ENCODE data around the gene CENPX.
"Not testable (repeated sequence)": the region's sequence is repeated elsewhere in the genome, so short reads cannot be mapped to it uniquely, and the experiment has no call there.

Gene CENPX

DNA sequence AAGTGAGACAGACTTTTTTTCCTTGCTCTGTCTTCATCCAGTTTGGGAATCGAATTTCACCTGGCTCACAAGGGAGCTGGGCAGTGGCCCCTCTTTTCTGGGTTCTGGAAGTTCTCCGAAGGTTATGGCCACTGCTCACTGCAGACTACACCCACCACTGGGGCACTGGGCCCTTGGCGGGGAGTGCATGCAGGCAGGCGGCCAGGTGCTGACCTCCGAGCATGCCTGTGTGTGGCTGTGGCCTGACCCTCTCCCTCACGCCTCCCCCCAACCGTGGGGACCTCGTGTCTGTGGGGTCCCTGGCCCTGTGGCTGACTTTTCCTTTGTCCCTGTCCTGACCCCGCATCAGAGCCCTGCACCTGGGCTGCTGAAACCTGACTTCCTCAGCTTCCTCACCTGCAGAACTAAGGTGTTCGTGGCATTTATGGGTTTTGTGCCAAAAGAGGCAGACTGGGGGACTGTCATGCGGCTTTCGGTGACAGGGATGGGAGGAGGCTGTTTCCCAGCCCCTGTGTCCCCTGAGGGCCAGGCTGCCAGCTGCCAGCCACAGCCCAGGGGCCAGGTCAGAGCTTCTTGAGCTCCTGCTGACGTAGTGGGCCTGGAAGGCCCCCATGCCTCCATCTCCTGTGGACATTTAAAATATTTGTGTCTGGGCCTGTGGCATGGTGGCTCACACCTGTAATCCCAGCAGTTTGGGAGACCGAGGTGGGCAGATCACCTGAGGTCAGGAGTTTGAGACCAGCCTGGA is 23.8 kb downstream of the CENPX start:
- DNase-seq (ENCODE audit: low read depth in 1 of 2, low spot score in 1 of 2): no peak

DNA sequence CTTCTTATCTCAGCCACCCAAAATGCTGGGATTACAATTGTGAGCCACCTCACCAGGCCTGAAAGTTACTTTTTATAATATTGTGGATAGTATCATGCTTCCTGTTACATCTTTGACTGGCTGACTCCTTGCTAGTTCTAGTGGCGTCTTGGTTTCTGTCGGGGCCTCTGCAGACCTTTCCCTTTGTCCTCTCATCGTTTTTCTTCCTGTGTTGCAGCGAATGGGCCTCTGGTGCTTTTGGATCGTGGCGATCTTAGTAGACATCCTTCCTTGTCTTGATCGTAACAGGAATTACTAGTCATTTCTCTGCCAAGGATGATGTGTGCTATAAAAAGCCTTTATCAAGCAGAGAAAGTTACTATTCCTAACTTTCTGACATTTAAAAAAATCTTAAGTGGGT is 24.5 kb downstream of the CENPX start:
- DNase-seq (ENCODE audit: low read depth in 1 of 2, low spot score in 1 of 2): no peak

DNA sequence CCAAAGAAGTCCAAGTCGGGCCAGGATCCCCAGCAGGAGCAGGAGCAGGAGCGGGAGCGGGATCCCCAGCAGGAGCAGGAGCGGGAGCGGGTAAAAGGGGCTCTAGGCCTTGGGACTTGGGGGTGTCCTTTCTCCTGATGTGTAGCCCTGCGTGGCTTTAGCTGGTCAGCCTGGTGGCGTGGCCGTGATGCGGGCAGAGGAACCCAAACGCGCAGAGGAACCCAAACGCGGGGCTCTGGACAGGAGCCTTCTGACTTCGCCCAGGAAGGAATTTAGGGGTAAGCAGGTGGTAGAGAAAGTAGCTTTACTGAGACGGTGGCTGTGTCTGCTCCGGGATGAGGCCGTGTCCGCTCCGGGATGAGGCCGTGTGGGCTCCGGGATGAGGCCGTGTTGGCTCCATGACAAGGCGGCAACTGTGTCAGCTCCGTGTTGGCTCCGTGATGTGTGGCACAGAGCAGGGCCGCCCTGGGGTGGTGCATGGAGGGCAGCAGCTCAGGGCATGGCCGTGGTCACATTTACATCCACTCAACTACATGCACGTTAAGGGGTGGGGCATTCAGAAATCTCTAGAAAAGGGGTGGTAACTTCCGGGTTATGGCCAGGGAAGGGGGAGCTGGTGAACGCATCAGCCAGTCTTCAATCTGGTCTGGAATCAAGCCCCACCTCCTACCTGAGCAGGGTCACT is 25.8 kb downstream of the CENPX start:
- no peak for DNase-seq (ENCODE audit: low read depth in 1 of 2, low spot score in 1 of 2)

DNA sequence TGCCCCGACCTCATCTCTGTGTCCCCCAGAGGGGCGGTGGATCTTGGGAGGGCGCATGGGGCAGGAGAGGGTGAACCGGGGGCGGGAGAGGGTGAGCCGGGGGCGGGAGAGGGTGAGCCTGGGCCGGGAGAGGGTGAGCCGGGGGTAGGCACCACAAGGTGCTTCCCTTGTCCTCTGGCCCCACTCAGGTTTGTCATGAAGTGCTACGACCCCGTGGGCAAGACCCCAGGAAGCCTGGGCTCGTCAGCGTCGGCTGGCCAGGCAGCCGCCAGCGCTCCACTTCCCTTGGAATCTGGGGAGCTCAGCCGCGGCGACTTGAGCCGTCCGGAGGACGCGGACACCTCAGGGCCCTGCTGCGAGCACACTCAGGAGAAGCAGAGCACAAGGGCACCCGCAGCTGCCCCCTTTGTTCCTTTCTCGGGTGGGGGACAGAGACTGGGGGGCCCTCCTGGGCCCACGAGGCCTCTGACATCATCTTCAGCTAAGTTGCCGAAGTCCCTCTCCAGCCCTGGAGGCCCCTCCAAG is 26.4 kb downstream of the CENPX start:
- no peak for DNase-seq (ENCODE audit: low read depth in 1 of 2, low spot score in 1 of 2)

DNA sequence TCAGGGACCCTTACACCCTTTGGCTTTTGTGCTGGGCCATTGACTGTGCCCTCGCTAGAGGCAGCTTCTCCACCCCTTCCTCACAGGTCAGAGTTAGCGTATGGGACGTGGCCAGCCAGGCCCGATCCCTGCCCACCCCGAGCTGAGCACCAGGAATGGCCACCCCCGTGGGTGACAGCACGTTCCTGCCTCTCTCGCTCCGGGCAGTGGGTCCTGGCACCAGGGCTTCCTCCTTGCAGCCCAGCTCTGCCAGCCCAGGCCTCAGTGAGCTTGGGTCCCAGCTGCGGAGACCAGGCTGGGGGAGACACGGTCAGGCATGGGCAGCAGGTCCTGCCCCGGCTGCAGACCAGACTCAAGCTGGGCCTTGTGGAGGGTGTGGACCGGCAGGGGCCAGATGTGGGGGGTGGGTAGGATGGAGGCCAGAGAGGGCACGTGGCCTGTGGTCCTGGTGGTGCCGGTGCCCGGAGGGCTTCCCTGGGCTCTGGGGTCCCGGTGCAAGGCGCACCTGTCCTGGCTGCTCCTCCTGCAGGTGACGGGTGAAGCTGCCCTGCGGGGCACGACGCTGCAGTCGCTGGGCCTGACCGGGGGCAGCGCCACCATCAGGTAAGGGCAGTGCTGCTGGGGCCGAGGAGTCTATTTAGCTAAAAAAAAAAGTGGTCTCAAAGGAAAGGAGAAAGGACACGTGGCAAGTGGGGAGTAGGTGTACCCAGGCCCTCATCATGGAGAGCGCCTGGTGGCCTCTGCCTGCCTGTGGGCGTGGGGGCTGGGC is 27.0 kb downstream of the CENPX start:
- DNase-seq (ENCODE audit: low read depth in 1 of 2, low spot score in 1 of 2): no peak

DNA sequence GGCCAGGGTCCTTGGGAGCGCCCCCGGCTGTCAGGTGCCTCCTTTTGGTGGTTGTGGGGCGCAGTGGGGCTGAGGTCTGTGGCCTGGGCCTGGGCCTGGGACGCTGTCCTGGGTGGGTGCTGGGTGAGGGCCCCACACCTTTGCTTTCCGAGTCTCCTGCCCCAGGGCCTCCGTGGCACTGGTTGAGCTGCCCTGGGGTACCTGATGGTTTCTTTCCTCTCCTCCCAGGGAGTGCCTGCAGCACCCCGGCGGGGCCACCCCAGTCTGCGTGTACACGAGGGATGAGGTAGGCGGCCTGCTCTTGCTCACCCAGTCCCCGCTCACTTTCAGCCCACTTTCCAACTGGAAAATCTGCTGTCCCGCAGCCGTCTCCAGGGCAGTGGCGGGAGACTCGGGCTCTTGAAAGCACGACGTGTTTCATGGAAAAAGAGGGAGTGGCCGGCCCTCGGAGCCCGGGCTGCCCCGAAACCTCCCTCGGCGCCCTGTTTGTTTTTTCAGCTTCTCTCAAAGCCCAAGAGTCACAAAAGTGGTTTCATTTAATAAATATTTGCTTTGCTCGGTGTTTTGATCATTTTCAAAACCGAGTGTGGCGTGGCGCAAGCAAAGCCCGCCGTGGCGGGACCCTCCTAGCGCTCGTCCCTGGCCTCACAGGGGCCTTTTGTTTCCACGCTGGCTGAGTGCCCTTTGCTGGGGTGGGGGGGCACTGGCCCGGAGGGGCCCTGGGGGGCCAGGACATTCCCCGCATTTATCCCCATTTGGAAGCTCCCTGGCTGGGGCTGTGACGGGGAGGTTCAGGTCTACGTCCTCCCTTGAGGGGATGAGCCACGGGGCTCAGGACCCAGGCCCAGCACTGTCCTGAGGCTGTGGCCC is 27.9 kb downstream of the CENPX start:
- no peak for DNase-seq (ENCODE audit: low read depth in 1 of 2, low spot score in 1 of 2)

DNA sequence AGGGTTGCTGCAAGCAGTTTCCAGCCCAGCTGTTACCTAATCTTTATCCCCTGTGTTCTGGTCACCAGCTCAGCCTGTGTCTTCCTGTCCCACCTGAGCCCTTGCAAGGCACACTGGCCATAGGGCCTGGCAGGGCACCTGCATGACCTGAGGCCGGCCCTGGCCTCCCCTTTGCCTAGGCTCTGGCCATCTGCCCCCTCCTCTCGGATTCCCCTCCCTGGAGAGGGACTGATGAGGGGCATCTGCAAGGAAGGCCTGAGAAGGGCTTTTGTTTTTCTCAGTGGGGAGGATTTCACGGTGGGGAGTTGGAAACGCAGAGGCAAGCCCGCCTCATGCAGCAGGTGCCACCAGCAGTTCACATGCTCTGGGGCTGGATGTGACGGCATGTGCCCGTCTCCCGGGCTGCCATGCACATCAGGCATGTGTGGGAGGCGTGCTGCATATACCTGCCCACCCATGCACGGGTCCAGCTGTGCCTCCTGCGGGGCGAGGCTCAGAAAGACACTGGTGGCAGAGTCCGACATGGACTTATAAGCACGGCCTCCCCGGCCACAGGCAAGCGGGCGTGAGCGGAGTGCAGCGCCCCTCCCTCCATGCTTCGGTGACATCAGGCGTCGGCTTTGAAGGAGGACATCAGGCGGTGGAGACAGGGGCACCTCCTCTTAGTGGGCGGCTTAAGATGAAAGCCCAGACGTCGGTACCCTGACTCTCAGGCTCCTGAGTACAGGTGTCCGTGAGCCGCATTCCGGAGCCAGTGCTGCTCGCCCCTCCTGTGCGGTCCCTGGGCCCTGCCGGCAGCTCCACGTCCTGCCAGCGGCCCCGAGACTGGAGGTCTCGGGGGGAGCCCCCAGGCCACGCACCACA is 28.7 kb downstream of the CENPX start:
- DNase-seq (ENCODE audit: low read depth in 1 of 2, low spot score in 1 of 2): no peak

DNA sequence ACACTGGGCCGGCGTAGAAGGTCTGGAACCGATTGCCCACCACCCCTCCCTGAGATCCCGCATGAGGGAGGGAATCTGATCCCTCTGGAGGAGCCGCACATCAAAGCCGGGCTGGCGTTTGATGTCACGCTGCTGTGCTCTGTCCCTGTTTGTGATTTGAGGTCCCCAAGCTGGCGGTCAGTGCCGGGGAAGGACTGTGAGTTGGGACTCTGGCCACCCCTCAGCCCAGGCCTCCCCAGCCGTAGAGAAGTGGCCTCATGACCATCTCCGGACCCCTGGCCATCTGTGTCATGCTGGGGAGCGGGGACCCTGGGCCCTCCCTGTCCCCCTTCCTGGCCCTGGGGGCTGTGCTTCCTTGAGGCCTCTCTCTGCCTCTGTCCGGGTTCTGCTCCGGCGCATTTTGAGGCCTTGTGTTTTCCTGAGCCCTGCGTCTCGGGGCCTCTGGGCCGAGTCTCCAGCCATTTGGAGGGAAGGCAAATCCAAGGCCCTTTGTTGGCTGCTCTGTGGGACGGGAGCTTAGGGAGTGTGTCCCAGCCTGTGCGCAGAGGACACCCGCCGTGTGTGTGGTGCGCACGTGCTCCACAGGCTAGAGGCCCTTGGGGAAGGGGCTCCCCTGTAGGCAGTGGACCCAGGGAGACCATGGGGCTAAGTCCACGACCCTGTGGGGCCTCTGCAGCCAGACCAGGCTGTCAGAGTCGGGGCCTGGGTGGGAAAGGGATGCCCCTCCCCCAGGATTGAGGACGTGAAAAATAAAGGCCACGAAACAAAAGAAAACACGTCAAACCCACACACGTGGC is 30.2 kb downstream of the CENPX start:
- DNase-seq (ENCODE audit: low read depth in 1 of 2, low spot score in 1 of 2): no peak

DNA sequence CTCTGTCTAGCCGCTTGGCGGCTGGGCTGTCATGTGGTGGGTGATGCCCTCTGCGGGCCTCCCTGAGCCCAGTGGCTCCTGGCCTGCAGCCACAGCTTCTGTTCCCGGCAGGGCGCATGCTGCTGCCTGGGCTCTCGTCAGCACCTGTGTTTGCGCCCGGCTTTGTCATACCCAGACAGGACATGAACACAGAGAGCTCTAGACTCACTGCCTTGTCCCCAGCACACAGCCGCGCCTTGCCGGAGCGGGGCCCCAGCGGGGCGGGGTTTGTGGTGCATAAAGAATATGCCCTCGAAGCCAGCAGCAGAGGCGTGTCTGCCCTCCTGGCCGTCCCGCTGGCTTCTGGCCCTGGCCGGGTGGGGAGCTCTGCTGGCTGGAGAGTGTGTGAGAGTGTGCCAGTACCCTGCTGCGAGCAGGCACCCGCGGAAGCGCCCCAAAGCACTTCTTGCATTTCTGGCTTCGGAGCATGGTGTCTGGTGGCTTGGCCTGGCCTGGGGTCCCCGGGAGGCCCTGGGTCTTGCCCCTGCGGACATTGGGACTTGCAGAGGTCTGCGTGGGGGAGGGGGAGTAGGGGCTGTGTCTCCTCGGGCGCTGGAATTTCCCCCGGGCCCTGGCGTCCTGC is 30.9 kb downstream of the CENPX start:
- DNase-seq (ENCODE audit: low read depth in 1 of 2, low spot score in 1 of 2): no peak

DNA sequence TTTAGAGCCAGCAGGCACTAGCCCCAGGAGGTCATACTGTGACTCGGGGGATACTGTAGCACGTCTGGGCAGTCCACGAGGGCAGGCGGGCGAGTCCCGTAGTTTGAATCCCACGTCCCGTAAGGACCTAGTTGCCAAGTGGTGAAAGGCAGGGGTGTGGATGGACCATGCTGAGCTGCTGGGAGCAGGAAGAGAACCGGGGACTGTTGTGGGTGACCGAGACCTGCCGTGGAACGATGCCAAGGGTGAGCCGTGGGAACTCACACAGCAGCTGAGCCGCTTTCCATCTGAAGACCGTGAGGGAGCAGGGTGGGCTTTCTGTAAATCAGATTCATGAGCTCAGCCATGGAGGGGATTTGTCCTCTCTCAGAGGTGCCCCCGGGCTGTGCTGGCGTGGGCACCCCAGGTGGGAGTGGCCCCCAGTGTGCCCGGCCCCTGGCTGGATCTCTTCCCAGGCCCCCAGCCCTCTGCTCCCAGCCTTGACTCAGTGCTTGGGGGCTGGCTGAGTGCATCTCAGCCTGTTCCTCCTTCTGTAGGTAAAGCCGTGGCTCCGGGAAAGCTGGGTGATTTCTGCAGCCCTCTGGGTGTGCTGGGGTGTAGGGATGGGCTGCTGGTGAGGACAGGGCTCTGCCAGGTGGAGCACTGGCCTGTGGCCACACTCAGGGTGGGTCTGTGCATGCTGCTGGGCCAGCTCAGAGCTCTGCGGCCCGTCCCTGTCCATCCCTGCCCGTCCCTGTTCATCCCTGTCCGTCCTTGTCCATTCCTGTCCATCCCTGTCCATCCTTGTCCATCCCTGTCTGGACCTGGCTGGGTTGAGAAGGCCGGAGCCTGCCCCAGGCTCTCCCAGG is 31.6 kb downstream of the CENPX start:
- DNase-seq (ENCODE audit: low read depth in 1 of 2, low spot score in 1 of 2): no peak

DNA sequence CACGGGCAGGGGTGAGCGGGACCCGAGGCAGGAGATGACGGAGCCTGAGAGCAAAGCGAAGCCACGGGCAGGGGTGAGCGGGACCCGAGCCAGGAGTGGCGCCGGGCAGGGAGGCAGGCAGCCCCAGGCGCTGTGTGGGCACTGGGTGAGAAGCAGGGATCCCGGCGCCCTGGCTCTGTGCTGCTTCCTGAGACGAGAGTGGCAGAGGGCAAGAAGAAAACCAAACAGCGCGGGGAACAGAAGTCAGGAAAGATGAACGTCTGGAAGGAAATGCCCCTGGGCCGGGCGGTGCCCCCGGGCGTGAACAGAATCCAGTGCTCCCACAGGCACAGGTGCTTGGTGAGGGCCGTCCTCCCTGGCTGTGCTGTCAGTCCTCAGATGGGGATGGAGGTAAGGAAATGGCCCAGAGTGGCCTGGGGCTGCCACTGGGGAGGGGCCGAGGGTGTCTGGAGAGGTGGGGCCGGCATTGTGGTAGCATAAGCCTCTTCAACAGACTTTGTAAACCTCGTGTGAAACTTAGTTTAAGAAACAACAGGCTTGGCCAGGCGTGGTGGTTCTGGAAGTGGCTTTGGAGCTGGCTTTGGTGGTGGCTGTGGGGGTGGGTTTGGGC is 35.4 kb downstream of the CENPX start:
- no peak for DNase-seq (ENCODE audit: low read depth in 1 of 2, low spot score in 1 of 2)

DNA sequence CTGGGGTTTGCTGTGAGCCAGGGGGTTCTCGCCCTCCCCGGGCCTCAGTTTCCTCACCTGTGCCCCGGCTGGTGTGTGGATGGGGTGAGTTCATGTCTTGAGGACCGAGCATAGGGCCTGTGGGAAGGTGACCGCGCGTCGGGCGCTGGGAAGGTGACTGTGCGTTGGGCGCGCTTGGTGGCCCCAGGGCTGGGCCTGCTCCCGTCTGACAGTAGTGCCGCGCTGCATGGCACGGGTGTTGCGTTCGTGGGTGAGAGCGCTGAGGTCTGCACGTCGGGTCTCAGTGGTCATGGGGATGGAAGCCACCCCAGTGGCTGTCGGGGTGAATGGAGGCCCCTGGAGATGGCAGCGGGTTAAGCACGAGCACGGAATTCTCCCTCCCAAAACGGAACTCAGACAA is 36.1 kb downstream of the CENPX start:
- no peak for DNase-seq (ENCODE audit: low read depth in 1 of 2, low spot score in 1 of 2)

DNA sequence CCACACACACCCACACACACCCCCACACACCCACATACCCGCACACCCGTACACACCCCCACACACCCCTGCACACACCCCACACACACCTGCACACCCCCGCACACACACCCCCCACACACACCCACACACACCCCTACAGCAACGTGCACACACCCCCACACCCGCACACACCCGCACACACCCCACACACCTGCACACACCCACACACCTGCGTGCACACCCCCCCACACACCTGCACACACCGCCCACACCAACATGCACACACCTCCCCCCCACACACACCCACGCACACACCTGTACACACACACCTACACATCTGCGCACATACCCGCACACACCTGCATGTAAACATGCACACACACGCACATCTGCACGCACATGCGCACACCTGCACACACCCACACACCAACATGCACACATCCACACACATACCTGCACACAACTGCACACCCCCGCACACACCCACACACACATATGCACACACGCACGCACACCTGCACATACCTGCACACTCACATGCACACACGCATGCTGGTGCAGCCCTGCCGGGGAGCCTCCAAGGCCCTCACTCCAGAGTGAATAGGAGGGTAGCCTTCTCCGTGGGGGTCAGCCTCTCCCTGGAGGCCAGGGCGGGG is 37.8 kb downstream of the CENPX start:
- no peak for DNase-seq (ENCODE audit: low read depth in 1 of 2, low spot score in 1 of 2)

DNA sequence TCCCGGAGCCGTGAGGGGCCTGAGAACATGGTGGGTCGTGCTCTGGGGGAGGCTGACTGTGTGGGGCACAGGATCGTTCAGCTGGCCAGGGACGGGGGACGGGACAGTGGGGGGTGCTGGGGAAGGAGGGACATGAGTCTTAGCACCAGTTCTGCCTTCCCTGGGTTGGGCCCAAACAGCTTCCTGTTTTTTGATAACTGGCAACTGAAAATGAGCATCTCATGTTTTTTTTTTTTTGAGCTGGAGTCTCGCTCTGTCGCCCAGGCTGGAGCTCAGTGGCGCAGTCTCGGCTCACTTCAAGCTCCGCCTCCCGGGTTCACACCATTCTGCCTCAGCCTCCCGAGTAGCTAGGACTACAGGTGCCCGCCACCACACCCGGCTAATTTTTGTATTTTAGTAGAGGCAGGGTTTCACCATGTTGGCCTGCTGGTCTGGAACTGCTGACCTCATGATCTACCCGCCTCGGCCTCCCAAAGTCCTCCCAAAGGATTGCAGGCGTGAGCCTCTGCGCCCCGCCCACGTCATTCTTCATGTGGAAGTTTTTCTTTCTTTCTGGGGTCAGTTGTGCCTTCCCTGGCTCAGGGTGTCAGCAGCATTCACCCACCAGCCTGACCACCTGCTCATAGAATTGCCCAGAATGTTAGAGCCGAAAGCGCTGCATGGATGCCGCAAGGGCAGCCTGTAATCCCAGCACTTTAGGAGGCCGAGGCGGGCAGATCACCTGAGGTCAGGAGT is 38.9 kb downstream of the CENPX start:
- DNase-seq (ENCODE audit: low read depth in 1 of 2, low spot score in 1 of 2): no peak

DNA sequence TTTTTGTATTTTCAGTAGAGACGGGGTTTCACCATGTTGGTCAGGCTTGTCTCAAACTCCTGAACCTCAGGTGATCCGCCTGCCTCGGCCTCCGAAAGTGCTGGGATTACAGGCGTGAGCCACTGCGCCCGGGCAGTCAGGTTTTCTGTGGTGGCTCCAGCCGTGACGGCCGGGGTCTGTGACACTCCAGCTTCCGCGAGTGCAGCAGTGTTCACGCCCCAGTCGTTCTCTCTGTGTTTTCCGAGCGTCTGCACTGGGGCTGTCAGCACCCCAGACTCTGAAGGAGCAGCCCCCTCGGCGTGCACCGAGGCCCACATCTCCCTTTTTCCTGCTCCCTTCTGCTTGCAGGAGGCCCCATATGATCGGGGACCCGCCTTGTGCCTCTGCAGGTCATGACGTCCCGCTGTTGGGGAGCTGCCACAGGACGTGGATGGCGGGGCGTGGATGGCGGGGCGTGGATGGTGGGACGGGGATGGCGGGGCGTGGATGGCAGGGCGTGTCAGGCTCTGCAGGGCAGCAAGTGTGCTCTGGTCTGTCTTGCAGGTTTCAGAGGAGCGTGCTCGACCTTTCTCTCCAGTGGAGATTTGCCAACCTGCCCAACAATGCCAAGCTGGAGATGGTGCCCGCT is 39.6 kb downstream of the CENPX start:
- no peak for DNase-seq (ENCODE audit: low read depth in 1 of 2, low spot score in 1 of 2)

DNA sequence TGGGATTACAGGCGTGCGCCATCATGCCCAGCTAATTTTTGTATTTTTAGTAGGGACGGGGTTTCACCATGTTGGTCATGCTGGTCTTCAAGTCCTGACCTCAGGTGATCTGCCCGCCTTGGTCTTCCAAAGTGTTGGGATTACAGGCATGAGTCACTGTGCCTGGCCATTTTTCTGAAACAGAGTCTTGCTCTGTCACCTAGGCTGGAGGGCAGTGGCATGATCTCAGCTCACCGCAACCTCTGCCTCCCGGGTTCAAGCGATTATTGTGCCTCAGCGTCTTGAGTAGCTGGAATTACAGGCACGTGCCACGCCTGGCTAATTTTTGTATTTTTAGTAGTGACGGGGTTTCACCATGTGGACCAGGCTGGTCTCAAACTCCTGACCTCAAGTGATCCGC is 41.2 kb downstream of the CENPX start:
- DNase-seq (ENCODE audit: low read depth in 1 of 2, low spot score in 1 of 2): not testable (repeated sequence)
